Caco-2 (cell line): ENCODE results near the gene SLC10A2. TPM values are rescaled to one million over a fixed set of nuclear protein-coding genes. Genes with fewer than 3 reads are reported as not detected.

Source experiments
- BruUV-seq: library from RNA; stranded (reverse); fragments of 400-500 nt; replicated peaks from 2 replicates; lab custom pipeline; 2021; lab: Mats Ljungman, UMichigan
- CTCF ChIA-PET: fragments of 300-600 bp; sonication (Branson Sonifier 250); formaldehyde crosslinking; loops from one replicate; lab custom pipeline; 2022; ENCODE audit warnings: antibody characterized with exemption; lab: Charles Lee
- POLR2A ChIA-PET: fragments of 300-600 bp; sonication (Branson Sonifier 250); formaldehyde crosslinking; loops from one replicate; lab custom pipeline; 2022; ENCODE audit warnings: antibody characterized with exemption; lab: Charles Lee
- DNase-seq, 2 experiments: peaks; one replicate each; pipeline versions ENCODE4 v3.0.0 to v3.0.0-alpha.2; 2020 to 2022
- H3K27me3 ChIP-seq: replicated peaks from 2 replicates; pipeline ENCODE4 v1.6.0; 2011; ENCODE audit warnings: low read length; ENCODE audit not compliant: control insufficient read depth, insufficient read depth
- H3K36me3 ChIP-seq: 2 replicates; pipeline ENCODE4 v1.5.1; 2011; ENCODE audit warnings: low read length; ENCODE audit not compliant: control insufficient read depth, insufficient read depth
- H3K4me1 ChIP-seq: fragments of 250-450 bp; sonication (Bioruptor Pico); 2 replicates; pipeline ENCODE4 v1.5.1; 2020; ENCODE audit warnings: mild to moderate bottlenecking
- H3K4me3 ChIP-seq: 2 replicates; pipeline ENCODE4 v1.5.1; 2011; ENCODE audit warnings: low read depth, mild to moderate bottlenecking, control low read depth, low read length
- H3K9me3 ChIP-seq: fragments of 250-450 bp; sonication (Bioruptor Pico); 2 replicates; pipeline ENCODE4 v1.5.1; 2020; ENCODE audit warnings: mild to moderate bottlenecking, moderate library complexity
- H3K27ac Mint-ChIP-seq: one replicate; pipeline ENCODE4 v1.8.0; 2022; ENCODE audit warnings: mixed read lengths; ENCODE audit not compliant: unreplicated experiment
- H3K27me3 Mint-ChIP-seq: one replicate; pipeline ENCODE4 v1.8.0; 2022; ENCODE audit warnings: mixed read lengths; ENCODE audit not compliant: insufficient read depth, unreplicated experiment
- H3K36me3 Mint-ChIP-seq: one replicate; pipeline ENCODE4 v1.8.0; 2022; ENCODE audit warnings: mild to moderate bottlenecking, mixed read lengths; ENCODE audit not compliant: insufficient read depth, unreplicated experiment
- H3K4me1 Mint-ChIP-seq: one replicate; pipeline ENCODE4 v1.8.0; 2022; ENCODE audit warnings: low read depth, mixed read lengths; ENCODE audit not compliant: unreplicated experiment
- H3K4me3 Mint-ChIP-seq: one replicate; pipeline ENCODE4 v1.8.0; 2022; ENCODE audit warnings: mild to moderate bottlenecking, moderate library complexity, mixed read lengths; ENCODE audit not compliant: unreplicated experiment
- H3K9me3 Mint-ChIP-seq: one replicate; pipeline ENCODE4 v1.8.0; 2022; ENCODE audit warnings: mixed read lengths; ENCODE audit not compliant: unreplicated experiment
- CTCF ChIP-seq, 2 experiments: fragments of 200-600 bp in 1 of 2; IDR thresholded peaks; 1 replicate in 1 of 2; 2 replicates in 1 of 2; pipeline versions ENCODE4 v1.5.1 to v1.8.0; 2011 to 2022; ENCODE audit warnings: antibody characterized with exemption in 1 of 2, control low read depth in 1 of 2, inconsistent platforms in 1 of 2, low read depth in 1 of 2, low read length in 1 of 2, mild to moderate bottlenecking in 1 of 2, moderate library complexity in 1 of 2; ENCODE audit not compliant: insufficient read depth in 1 of 2, severe bottlenecking in 1 of 2, unreplicated experiment in 1 of 2
- intact Hi-C: fragments of 100-400 bp; cut with micrococcal nuclease; formaldehyde crosslinking; loops from one replicate; pipeline ENCODE4 v1.10.0; 2022; ENCODE audit not compliant: unreplicated experiment
- total RNA-seq: library from RNA; stranded (reverse); gene quantifications from 2 replicates; pipeline ENCODE4 v1.2.3, GENCODE V29; 2022

Gene SLC10A2
- total RNA-seq, 1 experiment from 2014 or later: not detected

- intact Hi-C loops: no loop called here
- BruUV-seq: no TSS peak
- H3K9me3 Mint-ChIP-seq: peaks cover 5% of the 10 kb centered on the region
- no peak for TF ChIP-seq CTCF (IDR thresholded peaks at IDR 0.05; ENCODE audit: insufficient read depth in 1 of 2, low read depth in 1 of 2, low read length in 1 of 2, severe bottlenecking in 1 of 2, unreplicated experiment in 1 of 2)
- no peaks in the 10 kb centered on the region for H3K27me3 Mint-ChIP-seq
- no peaks in the 10 kb centered on the region for H3K4me1 Mint-ChIP-seq
- no peak for DNase-seq
- Histone ChIP-seq H3K4me1 (no peaks in the 10 kb centered on the region), H3K9me3 (no peaks in the 10 kb centered on the region), H3K4me3 (no peak overlapping the region), H3K27me3 (no peaks in the 10 kb centered on the region), H3K36me3 (no peaks in the 10 kb centered on the region)
- ChIA-PET CTCF (no interaction called here), POLR2A (no interaction called here)
- H3K36me3 Mint-ChIP-seq: no peaks in the 10 kb centered on the region
- no peak overlapping the region for H3K4me3 Mint-ChIP-seq
- H3K27ac Mint-ChIP-seq: no peak overlapping the region
Measured at GRCh38 chr13:103081435-103081834, 15.2 kb upstream of the SLC10A2 start.

GRCh38 chr13:103078158-103078557 is 11.9 kb upstream of the SLC10A2 start:
- ChIA-PET POLR2A (no interaction called here), CTCF (no interaction called here)
- no peak for TF ChIP-seq CTCF (IDR thresholded peaks at IDR 0.05; ENCODE audit: insufficient read depth in 1 of 2, low read depth in 1 of 2, low read length in 1 of 2, severe bottlenecking in 1 of 2, unreplicated experiment in 1 of 2)
- no peaks in the 10 kb centered on the region for H3K36me3 ChIP-seq
- intact Hi-C loops: no loop called here
- peaks cover 5% of the 10 kb centered on the region for H3K9me3 Mint-ChIP-seq
- no peak overlapping the region for H3K4me3 Mint-ChIP-seq
- H3K4me3 ChIP-seq: no peak overlapping the region
- H3K4me1 ChIP-seq: no peaks in the 10 kb centered on the region
- DNase-seq: no peak
- no peaks in the 10 kb centered on the region for H3K4me1 Mint-ChIP-seq
- no peak overlapping the region for H3K27ac Mint-ChIP-seq
- BruUV-seq: no TSS peak
- no peaks in the 10 kb centered on the region for H3K36me3 Mint-ChIP-seq
- H3K9me3 ChIP-seq: no peaks in the 10 kb centered on the region
- H3K27me3 Mint-ChIP-seq: peaks cover 9% of the 10 kb centered on the region
- no peaks in the 10 kb centered on the region for H3K27me3 ChIP-seq

- Mint-ChIP-seq H3K27ac (no peak overlapping the region), H3K27me3 (peaks cover 3% of the 10 kb centered on the region), H3K4me1 (no peaks in the 10 kb centered on the region), H3K36me3 (no peaks in the 10 kb centered on the region), H3K9me3 (no peaks in the 10 kb centered on the region), H3K4me3 (no peak overlapping the region)
- H3K4me3 ChIP-seq: no peak overlapping the region
- H3K9me3 ChIP-seq: no peaks in the 10 kb centered on the region
- H3K27me3 ChIP-seq: no peaks in the 10 kb centered on the region
- no peaks in the 10 kb centered on the region for H3K36me3 ChIP-seq
- H3K4me1 ChIP-seq: no peaks in the 10 kb centered on the region
- no TSS peak for BruUV-seq
- intact Hi-C loops: loop anchor here (1.0 kb wide), 2 partner anchors 153 to 199 kb away; no protein-coding TSS in a partner anchor
- ChIA-PET CTCF (interaction anchor here (1.7 kb wide), 1 partner anchor 198 kb away, joined by 13 read pairs; no protein-coding TSS in a partner anchor), POLR2A (no interaction called here)
- no peak for TF ChIP-seq CTCF (IDR thresholded peaks at IDR 0.05; ENCODE audit: insufficient read depth in 1 of 2, low read depth in 1 of 2, low read length in 1 of 2, severe bottlenecking in 1 of 2, unreplicated experiment in 1 of 2)
- no peak for DNase-seq
Measured at GRCh38 chr13:103068836-103069235, 2.6 kb upstream of the SLC10A2 start.
